Common myeloid progenitor, CD34-positive (primary cell): ENCODE measurements around the gene SUDS3.

Experiments
- CTCF ChIA-PET: fragments of 350-600 bp; sonication (Branson Sonifier 250); formaldehyde crosslinking; loops from one replicate; lab custom pipeline; 2021; ENCODE audit warnings: antibody characterized with exemption; lab: Charles Lee
- POLR2A ChIA-PET: fragments of 350-600 bp; sonication (Branson Sonifier 250); formaldehyde crosslinking; loops from one replicate; lab custom pipeline; 2021; ENCODE audit warnings: antibody characterized with exemption; lab: Charles Lee
- DNase-seq, 3 donors: peaks; one replicate each; pipeline versions ENCODE4 v3.0.0 to v3.0.0-alpha.2; 2013
- H3K27ac ChIP-seq, 2 experiments: 1 replicate in 1 of 2; 2 replicates in 1 of 2; pipeline ENCODE4 v1.7.0; 2013; ENCODE audit warnings: inconsistent platforms in 2 of 2, low read length in 2 of 2, mild to moderate bottlenecking in 2 of 2, low read depth in 1 of 2, moderate library complexity in 1 of 2; ENCODE audit not compliant: severe bottlenecking in 2 of 2, insufficient read depth in 1 of 2, poor library complexity in 1 of 2
- H3K27me3 ChIP-seq, 5 experiments: replicated peaks in 2 of 5; 1 replicate in 3 of 5; 2 replicates in 2 of 5; pipeline versions ENCODE4 v1.6.1 to v1.7.0; 2013; ENCODE audit warnings: low read length in 4 of 5, mild to moderate bottlenecking in 2 of 5, moderate library complexity in 2 of 5, inconsistent platforms in 1 of 5; ENCODE audit not compliant: insufficient read depth in 5 of 5, control insufficient read depth in 4 of 5
- H3K36me3 ChIP-seq, 4 experiments: 1 replicate in 2 of 4; 2 replicates in 2 of 4; pipeline versions ENCODE4 v1.6.1 to v1.7.0; 2013; ENCODE audit warnings: low read length in 3 of 4, control low read depth in 1 of 4, mild to moderate bottlenecking in 1 of 4; ENCODE audit not compliant: control insufficient read depth in 4 of 4, insufficient read depth in 4 of 4
- H3K4me1 ChIP-seq, 4 experiments: 1 replicate in 3 of 4; 2 replicates in 1 of 4; pipeline versions ENCODE4 v1.6.1 to v1.7.1; 2013; ENCODE audit warnings: low read length in 3 of 4, mild to moderate bottlenecking in 3 of 4, control low read depth in 1 of 4, inconsistent platforms in 1 of 4, moderate library complexity in 1 of 4; ENCODE audit not compliant: control insufficient read depth in 4 of 4, insufficient read depth in 4 of 4; ENCODE audit errors: control extremely low read depth in 1 of 4
- H3K4me3 ChIP-seq, 7 experiments: 1 replicate in 4 of 7; 2 replicates in 3 of 7; pipeline versions ENCODE4 v1.5.1 to v1.7.0; 2013; ENCODE audit warnings: mild to moderate bottlenecking in 7 of 7, low read length in 6 of 7, moderate library complexity in 6 of 7, inconsistent platforms in 2 of 7, low read depth in 2 of 7, control low read depth in 1 of 7; ENCODE audit not compliant: insufficient read depth in 4 of 7, control insufficient read depth in 1 of 7; ENCODE audit errors: extremely low read depth in 1 of 7
- H3K9me3 ChIP-seq, 5 experiments: 1 replicate in 4 of 5; 2 replicates in 1 of 5; pipeline versions ENCODE4 v1.6.1 to v1.7.1; 2013; ENCODE audit warnings: low read length in 4 of 5, mild to moderate bottlenecking in 2 of 5, inconsistent platforms in 1 of 5, low read depth in 1 of 5, moderate library complexity in 1 of 5; ENCODE audit not compliant: control insufficient read depth in 4 of 5, insufficient read depth in 2 of 5; ENCODE audit errors: control extremely low read depth in 1 of 5
- WGBS: methylation state at CpG from one replicate; pipeline ENCODE4 v1.1.5; 2013; ENCODE audit not compliant: insufficient coverage; 5-methylcytosine and 5-hydroxymethylcytosine counted together

SUDS3 gene

GRCh38 chr12:118372541-118373495 lies 3.5 kb upstream of the SUDS3 start, which contains the start of gene TAOK3:
Gene TAOK3, minus strand, starts transcription at chr12:118372907. Its CDS starts 117,340 bp downstream, at chr12:118255567.
- ChIA-PET POLR2A (interaction anchor here (0.6 to 1.8 kb wide), 8 partner anchors 14 to 135 kb away, joined by 3 to 6 read pairs (median 3); no protein-coding TSS in a partner anchor), CTCF (interaction anchor here (1.0 to 7.2 kb wide), 9 partner anchors 8 to 73 kb away, joined by 3 to 135 read pairs (median 5); no protein-coding TSS in a partner anchor)

GRCh38 chr12:118373616-118374015 lies 2.7 kb upstream of the SUDS3 start:
- no peak for DNase-seq
- peaks cover 40 to 59% (median 50%) of the 10 kb centered on the region in 4 experiments for H3K4me1 ChIP-seq
- 69% methylated on average over 3 of the region's 5 CpGs for WGBS
- peak overlapping the region in 6 of 7 experiments; percentile 69 to 89 (median 82) for H3K4me3 ChIP-seq
- no peaks in the 10 kb centered on the region for H3K27me3 ChIP-seq
- H3K27ac ChIP-seq: peak overlapping the region; percentile 75 to 86
- no peaks in the 10 kb centered on the region for H3K36me3 ChIP-seq
- ChIA-PET CTCF (interaction anchor here (1.0 to 7.2 kb wide), 8 partner anchors 9 to 73 kb away, joined by 3 to 135 read pairs (median 6); no protein-coding TSS in a partner anchor), POLR2A (interaction anchor here (0.6 to 1.8 kb wide), 7 partner anchors 27 to 215 kb away, joined by 3 to 4 read pairs (median 3); no protein-coding TSS in a partner anchor)
- H3K9me3 ChIP-seq: no peaks in the 10 kb centered on the region

More at GRCh38 chr12:118372541-118373495, 3.5 kb upstream of the SUDS3 start, which contains the start of gene TAOK3:
- Histone ChIP-seq H3K9me3 (no peaks in the 10 kb centered on the region), H3K4me3 (peak within 1 kb of the TSS; percentile 96 to 99 (median 97)), H3K36me3 (no peaks in the 10 kb centered on the region), H3K4me1 (peaks cover 40 to 58% (median 50%) of the 10 kb centered on the region in 4 experiments), H3K27me3 (no peaks in the 10 kb centered on the region), H3K27ac (peak within 1 kb of the TSS; percentile 86 to 93)
- WGBS: under 1% methylated on average over 59 of the region's 75 CpGs
- peak; percentile 98 to 99 (median 99) for DNase-seq

GRCh38 chr12:118374126-118374725 lies 2.1 kb upstream of the SUDS3 start:
- Histone ChIP-seq H3K9me3 (no peaks in the 10 kb centered on the region), H3K27ac (peak overlapping the region in 1 of 2 experiments; percentile 86), H3K36me3 (peaks cover 0 to under 1% (median 0%) of the 10 kb centered on the region in 4 experiments), H3K4me1 (peaks cover 40 to 56% (median 48%) of the 10 kb centered on the region in 4 experiments), H3K27me3 (no peaks in the 10 kb centered on the region), H3K4me3 (peak overlapping the region in 5 of 7 experiments; percentile 11 to 89 (median 76))
- DNase-seq: no peak
- ChIA-PET CTCF (interaction anchor here (1.0 to 7.2 kb wide), 9 partner anchors 9 to 136 kb away, joined by 3 to 135 read pairs (median 5); no protein-coding TSS in a partner anchor), POLR2A (interaction anchor here (0.5 to 1.8 kb wide), 4 partner anchors 29 to 136 kb away, joined by 3 to 4 read pairs (median 4); no protein-coding TSS in a partner anchor)
- 89% methylated on average over 7 of the region's 14 CpGs for WGBS

- Histone ChIP-seq H3K4me1 (peaks cover 35 to 52% (median 43%) of the 10 kb centered on the region in 4 experiments), H3K27ac (no peak overlapping the region), H3K9me3 (no peaks in the 10 kb centered on the region), H3K36me3 (peaks cover 4 to 7% (median 6%) of the 10 kb centered on the region in 4 experiments), H3K4me3 (no peak overlapping the region), H3K27me3 (no peaks in the 10 kb centered on the region)
- CTCF ChIA-PET: interaction anchor here (0.9 to 7.2 kb wide), 21 partner anchors 8 to 310 kb away, joined by 3 to 135 read pairs (median 7); no protein-coding TSS in a partner anchor
- DNase-seq: no peak
- POLR2A ChIA-PET: no interaction called here
- WGBS: 88% methylated on average over 2 of the region's 5 CpGs
Observed at GRCh38 chr12:118374909-118375308, 1.4 kb upstream of the SUDS3 start.

- H3K27ac ChIP-seq: peak overlapping the region; percentile 92 to 95
- no peaks in the 10 kb centered on the region for H3K9me3 ChIP-seq
- ChIA-PET CTCF (interaction anchor here (0.8 to 7.2 kb wide), 37 partner anchors 8 to 311 kb away, joined by 3 to 135 read pairs (median 5); no protein-coding TSS in a partner anchor), POLR2A (interaction anchor here (0.7 to 1.6 kb wide), 4 partner anchors 18 to 165 kb away, joined by 3 to 11 read pairs (median 7); no protein-coding TSS in a partner anchor)
- H3K4me3 ChIP-seq: peak overlapping the region in 4 of 7 experiments; percentile 77 to 98 (median 85)
- no peak for DNase-seq
- H3K36me3 ChIP-seq: peaks cover 4 to 11% (median 10%) of the 10 kb centered on the region in 4 experiments
- H3K4me1 ChIP-seq: peaks cover 34 to 48% (median 40%) of the 10 kb centered on the region in 4 experiments
- no peaks in the 10 kb centered on the region for H3K27me3 ChIP-seq
- 89% methylated on average over 9 of the region's 10 CpGs for WGBS
Observed at GRCh38 chr12:118375348-118375747, 1.0 kb upstream of the SUDS3 start.
